Measurements from ENCODE around the gene PPIE. TPM values are rescaled to one million over a fixed set of nuclear protein-coding genes. Genes with fewer than 3 reads are reported as not detected.

Gene PPIE
- total and polyA plus RNA-seq, 2 of the 13 experiments (the other 11 are each of a cell fraction or from before 2014, with no cell fraction given), result 15.3 to 26.3 TPM

GRCh38 chr1:39735731-39736130, 3.0 kb upstream of the PPIE start:
- WGBS (ENCODE audit: low lambda C conversion rate), result 6% methylated on average over 3 of the region's 3 CpGs
- no peak overlapping the region for H2AFZ ChIP-seq (ENCODE audit: low read length)
- no peak overlapping the region for H3K4me3 ChIP-seq (replicated peaks in 1 of 3; ENCODE audit: insufficient read depth in 1 of 3, low read depth in 2 of 3, low read length in 3 of 3)
- H3K4me2 ChIP-seq (ENCODE audit: low read depth, low read length), result no peak overlapping the region
- H3K9ac ChIP-seq (ENCODE audit: insufficient read depth, low read depth, low read length), result no peak overlapping the region
- ATAC-seq (no peak), FAIRE-seq (no peak), DNase-seq (ENCODE audit: low spot score) (no peak)
- H3K4me1 ChIP-seq (ENCODE audit: insufficient read depth, low read length), result peaks cover 30% of the 10 kb centered on the region
- ChIA-PET POLR2A (no interaction called here), CTCF (ENCODE audit: low intra/inter-chr PET ratio, low total read pairs) (no interaction called here)
- no TSS peak for BruUV-seq (replicated peaks)
- no peaks in the 10 kb centered on the region for H3K9me3 ChIP-seq (ENCODE audit: low read length)
- in situ Hi-C loops (cut with HindIII; ENCODE audit: extremely low pct_ligation_motif_present, low pct_unique_long_range_greater_than_20kb), result no loop called here
- no peak overlapping the region for H3K27ac ChIP-seq (ENCODE audit: extremely low read length, insufficient read depth, low read length)
- H3K79me2 ChIP-seq (ENCODE audit: insufficient read depth, low read length), result no peaks in the 10 kb centered on the region
- TF ChIP-seq ZNF740 (CRISPR knock-in tag; IDR thresholded peaks at IDR 0.05) (no peak), ZBTB39 (CRISPR knock-in tag; IDR thresholded peaks at IDR 0.05) (no peak), ZZZ3 (CRISPR knock-in tag; IDR thresholded peaks at IDR 0.05; ENCODE audit: borderline replicate concordance) (no peak), PRDM15 (CRISPR knock-in tag; IDR thresholded peaks at IDR 0.05) (no peak), PLSCR1 (CRISPR knock-in tag; IDR thresholded peaks at IDR 0.05; ENCODE audit: borderline replicate concordance) (no peak), HNF4A (CRISPR knock-in tag; IDR thresholded peaks at IDR 0.05) (no peak), CBFB (CRISPR knock-in tag; IDR thresholded peaks at IDR 0.05) (no peak), CHCHD3 (CRISPR knock-in tag; IDR thresholded peaks at IDR 0.05) (no peak)
- H3K27me3 ChIP-seq (ENCODE audit: control insufficient read depth in 1 of 2, insufficient read depth in 2 of 2, low read length in 2 of 2), result peaks cover 0 to 29% of the 10 kb centered on the region in 2 experiments; a peak in 2 of 5 replicates
- intact Hi-C loops (cut with micrococcal nuclease; ENCODE audit: unreplicated experiment), result no loop called here
- no peaks in the 10 kb centered on the region for H3K36me3 ChIP-seq (replicated peaks in 1 of 2; ENCODE audit: control insufficient read depth in 1 of 2, insufficient read depth in 2 of 2, low read length in 2 of 2)
- no peaks in the 10 kb centered on the region for H4K20me1 ChIP-seq (ENCODE audit: insufficient read depth, low read length)
